Erythroblast (primary cell): ENCODE results near the gene ZNF140.

ENCODE experiments used
- GATA1 ChIP-seq: IDR thresholded peaks from 2 replicates; pipeline ENCODE4 v1.6.1; 2011; ENCODE audit warnings: low read depth, mild to moderate bottlenecking, control low read depth, low read length, moderate library complexity
- POLR2A ChIP-seq: IDR thresholded peaks from 2 replicates; pipeline ENCODE4 v1.6.1; 2011; ENCODE audit warnings: mild to moderate bottlenecking, low read length

- no peak for TF ChIP-seq POLR2A
- TF ChIP-seq GATA1, result no peak
Measured at GRCh38 chr12:133120385-133121191, 39.9 kb downstream of the ZNF140 start.
